Measurements from ENCODE around the gene P4HA1.

DNA sequence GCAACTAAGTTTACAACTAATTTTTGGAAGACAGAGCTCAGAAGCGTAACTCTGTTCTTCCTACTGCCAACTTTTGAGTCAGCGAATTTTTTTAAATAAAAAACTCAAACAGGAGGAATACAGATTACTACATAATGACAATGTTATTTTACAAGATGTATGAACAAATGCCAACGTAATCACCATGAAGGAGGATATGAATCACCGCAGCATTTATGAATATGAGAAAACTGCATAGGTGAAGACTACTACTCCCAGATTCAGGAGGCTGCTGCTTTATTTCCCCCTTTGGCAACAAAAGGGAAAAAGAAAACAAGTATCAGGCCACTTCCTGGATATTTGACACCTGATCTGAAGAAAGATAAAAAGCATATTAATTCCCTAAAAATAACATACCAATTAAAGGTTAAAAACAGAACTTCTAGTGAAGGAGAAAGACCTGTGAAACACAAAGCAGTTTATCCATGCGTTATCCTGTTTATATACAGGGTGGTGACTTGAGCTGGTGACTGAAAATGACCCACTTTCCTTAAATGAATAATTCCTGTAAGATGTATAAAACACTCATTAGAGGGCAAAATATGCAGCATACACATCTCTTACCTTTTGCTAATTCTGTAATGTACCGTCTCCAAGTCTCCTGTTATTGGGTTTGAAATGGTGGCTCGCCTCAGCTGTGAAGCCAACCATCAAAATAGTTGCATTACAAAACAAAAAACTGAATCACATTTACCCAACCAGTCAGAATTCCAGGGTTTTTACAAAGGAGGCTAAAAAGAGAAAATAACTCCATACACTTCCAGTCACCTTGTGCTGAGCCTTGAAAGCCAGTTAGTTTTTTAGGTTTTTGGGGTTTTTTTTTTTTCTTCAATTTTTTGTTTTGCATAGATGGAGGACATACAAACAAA, 52.0 kb downstream of the P4HA1 start:
- TF ChIP-seq, protein P1, sequence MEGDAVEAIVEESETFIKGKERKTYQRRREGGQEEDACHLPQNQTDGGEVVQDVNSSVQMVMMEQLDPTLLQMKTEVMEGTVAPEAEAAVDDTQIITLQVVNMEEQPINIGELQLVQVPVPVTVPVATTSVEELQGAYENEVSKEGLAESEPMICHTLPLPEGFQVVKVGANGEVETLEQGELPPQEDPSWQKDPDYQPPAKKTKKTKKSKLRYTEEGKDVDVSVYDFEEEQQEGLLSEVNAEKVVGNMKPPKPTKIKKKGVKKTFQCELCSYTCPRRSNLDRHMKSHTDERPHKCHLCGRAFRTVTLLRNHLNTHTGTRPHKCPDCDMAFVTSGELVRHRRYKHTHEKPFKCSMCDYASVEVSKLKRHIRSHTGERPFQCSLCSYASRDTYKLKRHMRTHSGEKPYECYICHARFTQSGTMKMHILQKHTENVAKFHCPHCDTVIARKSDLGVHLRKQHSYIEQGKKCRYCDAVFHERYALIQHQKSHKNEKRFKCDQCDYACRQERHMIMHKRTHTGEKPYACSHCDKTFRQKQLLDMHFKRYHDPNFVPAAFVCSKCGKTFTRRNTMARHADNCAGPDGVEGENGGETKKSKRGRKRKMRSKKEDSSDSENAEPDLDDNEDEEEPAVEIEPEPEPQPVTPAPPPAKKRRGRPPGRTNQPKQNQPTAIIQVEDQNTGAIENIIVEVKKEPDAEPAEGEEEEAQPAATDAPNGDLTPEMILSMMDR (IDR thresholded peaks at IDR 0.05) = no peak
- no peak for TF ChIP-seq POLR2A (IDR thresholded peaks at IDR 0.05)
